Tibial nerve (tissue), 4 donors: ENCODE results near the gene SHLD1.
"Not testable (repeated sequence)": the region's sequence is repeated elsewhere in the genome, so short reads cannot be mapped to it uniquely, and the experiment has no call there.

Experiments used
- EP300 ChIP-seq, 2 donors: sonication (generic); formaldehyde crosslinking; IDR thresholded peaks; one replicate each; pipeline ENCODE4 v1.6.1; 2017; ENCODE audit warnings: antibody characterized with exemption in 2 of 2, mild to moderate bottlenecking in 1 of 2
- POLR2A ChIP-seq, 2 donors: fragments of 450-650 bp; IDR thresholded peaks; one replicate each; pipeline ENCODE4 v1.6.1; 2017; ENCODE audit warnings: antibody characterized with exemption in 2 of 2, mild to moderate bottlenecking in 2 of 2, moderate library complexity in 2 of 2
- TF ChIP-seq, protein P1 (sequence below), 5 experiments: fragments of 200-600 bp in 3 of 5; fragments of 450-650 bp in 2 of 5; sonication (generic) in 3 of 5; IDR thresholded peaks; one replicate each; pipeline ENCODE4 v1.5.1; 2016 to 2019; ENCODE audit warnings: antibody characterized with exemption in 5 of 5, mild to moderate bottlenecking in 3 of 5, moderate library complexity in 2 of 5

DNA sequence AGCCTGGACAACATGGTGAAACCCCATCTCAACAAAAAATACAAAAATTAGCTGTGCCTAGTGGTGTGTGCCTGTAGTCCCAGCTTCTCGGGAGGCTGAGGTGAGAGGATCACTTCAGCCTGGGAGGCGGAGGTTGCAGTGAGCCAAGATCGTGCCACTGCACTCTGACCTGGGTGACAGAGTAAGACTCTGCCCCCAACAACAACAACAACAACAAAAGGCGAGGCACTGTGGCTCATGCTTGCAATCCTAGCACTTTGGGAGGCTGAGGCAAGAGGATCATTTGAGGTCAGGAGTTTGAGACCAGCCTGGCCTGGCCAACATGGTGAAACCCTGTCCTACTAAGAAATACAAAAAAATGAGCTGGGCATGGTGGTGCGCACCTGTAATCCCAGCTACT, 9.6 kb upstream of the SHLD1 start:
- TF ChIP-seq, protein P1, sequence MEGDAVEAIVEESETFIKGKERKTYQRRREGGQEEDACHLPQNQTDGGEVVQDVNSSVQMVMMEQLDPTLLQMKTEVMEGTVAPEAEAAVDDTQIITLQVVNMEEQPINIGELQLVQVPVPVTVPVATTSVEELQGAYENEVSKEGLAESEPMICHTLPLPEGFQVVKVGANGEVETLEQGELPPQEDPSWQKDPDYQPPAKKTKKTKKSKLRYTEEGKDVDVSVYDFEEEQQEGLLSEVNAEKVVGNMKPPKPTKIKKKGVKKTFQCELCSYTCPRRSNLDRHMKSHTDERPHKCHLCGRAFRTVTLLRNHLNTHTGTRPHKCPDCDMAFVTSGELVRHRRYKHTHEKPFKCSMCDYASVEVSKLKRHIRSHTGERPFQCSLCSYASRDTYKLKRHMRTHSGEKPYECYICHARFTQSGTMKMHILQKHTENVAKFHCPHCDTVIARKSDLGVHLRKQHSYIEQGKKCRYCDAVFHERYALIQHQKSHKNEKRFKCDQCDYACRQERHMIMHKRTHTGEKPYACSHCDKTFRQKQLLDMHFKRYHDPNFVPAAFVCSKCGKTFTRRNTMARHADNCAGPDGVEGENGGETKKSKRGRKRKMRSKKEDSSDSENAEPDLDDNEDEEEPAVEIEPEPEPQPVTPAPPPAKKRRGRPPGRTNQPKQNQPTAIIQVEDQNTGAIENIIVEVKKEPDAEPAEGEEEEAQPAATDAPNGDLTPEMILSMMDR (IDR thresholded peaks at IDR 0.05), result not testable (repeated sequence)
- TF ChIP-seq POLR2A, EP300 (IDR thresholded peaks at IDR 0.05): not testable (repeated sequence)
